Fibroblast of villous mesenchyme (primary cell): ENCODE measurements around the gene C1orf198. TPM values are rescaled to one million over a fixed set of nuclear protein-coding genes. Genes with fewer than 3 reads are reported as not detected.

Experiments
- DNase-seq: peaks from one replicate; pipeline ENCODE4 v3.0.0-alpha.2; 2010; ENCODE audit warnings: low read depth
- H3K4me3 ChIP-seq: 2 replicates; pipeline ENCODE4 v1.5.1; 2011; ENCODE audit warnings: low read depth, mild to moderate bottlenecking, low read length
- total RNA-seq: library from RNA; depleted of rRNA; stranded (reverse); fragments of >200 nt; gene quantifications from 2 replicates; pipeline ENCODE4 v1.2.3, GENCODE V29; 2012
- TF ChIP-seq, protein P1 (sequence below): IDR thresholded peaks from 2 replicates; pipeline ENCODE4 v1.5.1; 2012; ENCODE audit warnings: low read depth, mild to moderate bottlenecking, low read length; ENCODE audit not compliant: insufficient read depth

Gene C1orf198
- total RNA-seq, 1 donor, result 399 TPM

DNA sequence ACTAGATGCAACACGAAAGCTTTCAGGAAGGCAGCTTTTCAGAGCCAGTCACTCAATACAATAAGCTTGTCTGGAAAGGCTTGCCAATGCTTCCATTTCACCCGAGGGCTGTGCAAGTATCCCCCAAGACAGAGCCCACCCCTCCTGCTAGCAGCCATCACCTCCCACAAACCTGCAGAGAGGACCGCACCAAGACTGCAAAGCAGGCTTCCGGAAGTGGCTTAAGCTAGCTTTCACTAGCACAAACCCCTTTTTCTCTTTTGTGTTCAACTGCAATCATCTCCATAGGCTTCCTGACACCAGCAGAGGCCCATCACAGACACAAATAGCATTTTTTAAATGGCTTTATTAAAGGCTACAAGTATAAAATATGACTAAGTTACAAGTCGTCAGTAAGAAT is 31.5 kb downstream of the C1orf198 start:
- no peak overlapping the region for H3K4me3 ChIP-seq
- DNase-seq, result no peak
- TF ChIP-seq, protein P1, sequence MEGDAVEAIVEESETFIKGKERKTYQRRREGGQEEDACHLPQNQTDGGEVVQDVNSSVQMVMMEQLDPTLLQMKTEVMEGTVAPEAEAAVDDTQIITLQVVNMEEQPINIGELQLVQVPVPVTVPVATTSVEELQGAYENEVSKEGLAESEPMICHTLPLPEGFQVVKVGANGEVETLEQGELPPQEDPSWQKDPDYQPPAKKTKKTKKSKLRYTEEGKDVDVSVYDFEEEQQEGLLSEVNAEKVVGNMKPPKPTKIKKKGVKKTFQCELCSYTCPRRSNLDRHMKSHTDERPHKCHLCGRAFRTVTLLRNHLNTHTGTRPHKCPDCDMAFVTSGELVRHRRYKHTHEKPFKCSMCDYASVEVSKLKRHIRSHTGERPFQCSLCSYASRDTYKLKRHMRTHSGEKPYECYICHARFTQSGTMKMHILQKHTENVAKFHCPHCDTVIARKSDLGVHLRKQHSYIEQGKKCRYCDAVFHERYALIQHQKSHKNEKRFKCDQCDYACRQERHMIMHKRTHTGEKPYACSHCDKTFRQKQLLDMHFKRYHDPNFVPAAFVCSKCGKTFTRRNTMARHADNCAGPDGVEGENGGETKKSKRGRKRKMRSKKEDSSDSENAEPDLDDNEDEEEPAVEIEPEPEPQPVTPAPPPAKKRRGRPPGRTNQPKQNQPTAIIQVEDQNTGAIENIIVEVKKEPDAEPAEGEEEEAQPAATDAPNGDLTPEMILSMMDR, result no peak

DNA sequence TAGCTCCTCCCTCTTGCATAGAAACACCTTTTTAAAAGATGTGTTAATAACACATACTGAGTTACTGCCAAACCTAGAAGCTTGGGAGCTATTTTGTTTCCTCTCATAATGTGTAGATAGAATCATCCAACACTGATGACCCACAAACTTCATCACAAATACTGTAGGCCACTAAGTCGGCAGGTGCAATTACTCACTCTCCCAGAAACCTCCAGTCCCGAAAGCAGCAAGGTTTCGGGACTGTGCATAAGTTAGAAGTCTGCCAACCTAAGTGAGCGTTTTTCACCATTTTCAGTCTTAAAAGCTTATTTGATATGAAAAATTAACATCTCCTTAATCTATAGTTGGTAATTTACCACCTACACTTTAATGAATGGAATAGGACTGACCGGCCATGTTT is 32.0 kb downstream of the C1orf198 start:
- no peak overlapping the region for H3K4me3 ChIP-seq
- TF ChIP-seq, protein P1, result no peak
- no peak for DNase-seq

DNA sequence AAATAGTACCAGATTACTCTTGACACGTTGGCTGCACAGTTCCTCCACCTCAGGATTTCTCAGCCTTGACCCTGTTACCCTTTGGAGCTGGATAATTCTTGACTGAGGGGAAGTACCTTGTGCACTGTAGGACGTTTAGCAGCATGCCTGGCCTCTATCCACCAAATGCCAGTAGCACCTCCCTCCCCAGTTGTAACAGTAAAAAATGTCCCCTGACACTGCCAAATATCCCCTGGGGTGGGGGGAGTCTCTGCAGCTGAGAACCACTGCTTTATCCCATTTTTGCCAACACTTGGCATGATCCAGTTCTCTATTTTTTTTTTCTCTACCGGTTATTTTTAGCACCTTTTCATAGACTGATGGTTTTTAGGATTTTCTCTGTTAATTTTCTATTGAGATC is 34.0 kb downstream of the C1orf198 start:
- TF ChIP-seq, protein P1, result no peak
- no peak for DNase-seq
- H3K4me3 ChIP-seq, result no peak overlapping the region

DNA sequence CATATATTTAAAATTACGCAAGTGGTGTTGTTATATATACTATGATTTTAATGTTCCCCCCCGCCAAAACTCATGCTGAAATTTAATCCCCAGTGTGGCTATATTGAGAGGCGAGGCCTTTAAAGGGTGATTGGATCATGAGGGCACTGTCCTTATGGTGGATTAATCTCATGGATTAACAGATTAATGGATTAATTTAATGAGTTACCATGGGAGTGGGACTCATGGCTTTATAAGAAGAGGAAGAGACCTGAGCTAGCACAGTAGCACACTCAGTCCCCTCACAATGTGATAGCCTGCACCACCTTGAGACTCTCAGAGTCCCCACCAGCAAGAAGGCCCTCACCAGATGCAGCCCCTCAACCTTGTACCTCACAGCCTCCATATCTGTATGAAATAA is 34.8 kb downstream of the C1orf198 start:
- TF ChIP-seq, protein P1, result no peak
- no peak overlapping the region for H3K4me3 ChIP-seq

DNA sequence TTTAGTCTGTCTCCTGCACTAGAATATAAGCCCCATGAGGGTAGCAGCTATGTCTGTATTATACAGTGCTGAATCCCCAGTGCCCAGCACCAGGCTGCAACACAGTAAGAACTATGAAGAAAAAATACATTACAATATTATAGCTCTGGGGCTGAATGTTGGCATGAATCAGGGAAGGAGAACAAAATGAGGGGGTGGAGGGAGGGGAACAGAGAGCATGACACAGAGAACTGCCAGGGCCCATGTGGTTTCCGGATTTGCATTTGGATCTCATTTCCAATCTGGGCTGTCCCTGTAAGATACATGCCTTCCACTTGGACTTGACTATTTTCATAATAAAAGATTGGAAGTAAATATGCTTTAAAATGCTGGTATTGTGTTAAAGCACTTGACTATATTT is 35.8 kb downstream of the C1orf198 start:
- TF ChIP-seq, protein P1, result no peak
- DNase-seq, result no peak
- H3K4me3 ChIP-seq, result no peak overlapping the region

More for the DNA sequence above, 34.8 kb downstream of the C1orf198 start:
- no peak for DNase-seq

DNA sequence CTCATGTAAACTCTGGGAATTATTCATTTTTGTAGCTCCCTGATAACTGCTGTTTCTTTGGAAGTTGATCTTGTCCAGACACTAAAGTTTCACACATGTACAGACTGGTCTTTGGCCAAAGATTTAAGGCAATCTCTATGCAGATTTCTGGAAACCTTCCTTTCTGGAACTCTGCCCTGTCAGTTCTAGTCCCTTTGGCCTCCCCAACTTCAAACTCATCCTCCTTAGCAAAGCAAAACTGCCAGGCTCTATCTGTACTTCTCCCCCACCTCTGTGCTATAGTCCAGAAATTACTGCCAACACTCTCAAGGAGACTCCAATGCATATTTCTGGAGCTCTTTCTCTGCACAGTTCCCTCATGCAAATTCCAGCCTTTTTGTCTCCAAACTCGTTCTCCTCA is 36.5 kb downstream of the C1orf198 start:
- TF ChIP-seq, protein P1, result no peak
- peak; percentile 82 for DNase-seq
- H3K4me3 ChIP-seq, result no peak overlapping the region

DNA sequence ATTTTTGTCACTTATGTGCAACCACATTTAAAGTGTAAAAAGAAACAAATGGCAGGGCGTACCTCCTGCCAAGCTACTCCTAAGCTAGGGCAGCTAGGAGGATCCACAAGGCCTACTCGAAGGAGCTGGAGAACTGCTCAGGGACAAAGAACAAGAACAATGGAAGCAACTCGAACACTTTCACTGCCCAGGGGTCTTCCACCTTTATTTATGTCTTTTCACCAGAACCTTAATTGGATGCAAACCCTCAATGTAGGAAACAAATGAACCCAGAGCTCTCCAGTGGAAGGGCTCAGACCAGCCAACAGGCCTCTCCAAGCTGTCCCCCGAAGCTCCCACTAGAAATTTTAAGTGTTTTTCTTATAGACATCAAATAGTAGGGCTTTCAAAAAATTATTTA is 39.9 kb downstream of the C1orf198 start:
- DNase-seq, result no peak

More for the DNA sequence above, 39.9 kb downstream of the C1orf198 start:
- TF ChIP-seq, protein P1, result no peak
- no peak overlapping the region for H3K4me3 ChIP-seq
